DOHH2 (cell line): Measurements from ENCODE around the gene TPST1.
"Not testable (repeated sequence)": the region's sequence is repeated elsewhere in the genome, so short reads cannot be mapped to it uniquely, and the experiment has no call there.

Experiments used
- EZH2phosphoT487 ChIP-seq: fragments of 200-600 bp; sonication (generic); IDR thresholded peaks from 2 replicates; pipeline ENCODE4 v1.6.1; 2017; ENCODE audit warnings: borderline replicate concordance, mild to moderate bottlenecking, antibody characterized with exemption, low read length, moderate library complexity, mixed read lengths
- TF ChIP-seq, protein P1 (sequence below): fragments of 200-600 bp; sonication (generic); IDR thresholded peaks from one replicate; pipeline ENCODE4 v1.5.1; 2014; ENCODE audit warnings: antibody characterized with exemption, mild to moderate bottlenecking, low read depth, low read length; ENCODE audit not compliant: poor library complexity, severe bottlenecking

GRCh38 chr7:66401932-66402331 is 196.8 kb downstream of the TPST1 start:
- TF ChIP-seq, protein P1, sequence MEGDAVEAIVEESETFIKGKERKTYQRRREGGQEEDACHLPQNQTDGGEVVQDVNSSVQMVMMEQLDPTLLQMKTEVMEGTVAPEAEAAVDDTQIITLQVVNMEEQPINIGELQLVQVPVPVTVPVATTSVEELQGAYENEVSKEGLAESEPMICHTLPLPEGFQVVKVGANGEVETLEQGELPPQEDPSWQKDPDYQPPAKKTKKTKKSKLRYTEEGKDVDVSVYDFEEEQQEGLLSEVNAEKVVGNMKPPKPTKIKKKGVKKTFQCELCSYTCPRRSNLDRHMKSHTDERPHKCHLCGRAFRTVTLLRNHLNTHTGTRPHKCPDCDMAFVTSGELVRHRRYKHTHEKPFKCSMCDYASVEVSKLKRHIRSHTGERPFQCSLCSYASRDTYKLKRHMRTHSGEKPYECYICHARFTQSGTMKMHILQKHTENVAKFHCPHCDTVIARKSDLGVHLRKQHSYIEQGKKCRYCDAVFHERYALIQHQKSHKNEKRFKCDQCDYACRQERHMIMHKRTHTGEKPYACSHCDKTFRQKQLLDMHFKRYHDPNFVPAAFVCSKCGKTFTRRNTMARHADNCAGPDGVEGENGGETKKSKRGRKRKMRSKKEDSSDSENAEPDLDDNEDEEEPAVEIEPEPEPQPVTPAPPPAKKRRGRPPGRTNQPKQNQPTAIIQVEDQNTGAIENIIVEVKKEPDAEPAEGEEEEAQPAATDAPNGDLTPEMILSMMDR = not testable (repeated sequence)
- not testable (repeated sequence) for TF ChIP-seq EZH2phosphoT487
